T-cell (primary cell): ENCODE measurements around the gene HAUS3. TPM values are rescaled to one million over a fixed set of nuclear protein-coding genes. Genes with fewer than 3 reads are reported as not detected.

Experiments
- ATAC-seq, 4 experiments: fragments of 200-7000 bp in 3 of 4; fragments of 150-1000 bp in 1 of 4; cut with Tn5 transposase; replicated peaks in 1 of 4; 1 replicate in 3 of 4; 2 replicates in 1 of 4; pipeline ENCODE4 v1.10.0; 2021; ENCODE audit warnings: moderate library complexity in 3 of 4, mild to moderate bottlenecking in 2 of 4, moderate number of reproducible peaks in 1 of 4
- CTCF ChIA-PET, 2 donors: fragments of 300-600 bp; sonication (Branson Sonifier 250); formaldehyde crosslinking; loops; one replicate each; lab custom pipeline; 2022; ENCODE audit warnings: antibody characterized with exemption in 2 of 2; lab: Charles Lee
- POLR2A ChIA-PET, 2 donors: fragments of 300-600 bp; sonication (Branson Sonifier 250); formaldehyde crosslinking; loops; one replicate each; lab custom pipeline; 2022; ENCODE audit warnings: antibody characterized with exemption in 2 of 2; lab: Charles Lee
- DNase-seq, 35 experiments: peaks; one replicate each; pipeline versions ENCODE4 v3.0.0 to v3.0.0-alpha.2; 2013 to 2023
- H3K27ac ChIP-seq: one replicate; pipeline ENCODE4 v1.5.1; 2013; ENCODE audit warnings: low read length
- H3K27me3 ChIP-seq, 2 experiments: replicated peaks in 1 of 2; 1 replicate in 1 of 2; 2 replicates in 1 of 2; pipeline versions ENCODE4 v1.6.1 to v1.7.0; 2013; ENCODE audit warnings: low read length in 1 of 2, mixed read lengths in 1 of 2; ENCODE audit not compliant: control insufficient read depth in 2 of 2, insufficient read depth in 2 of 2; ENCODE audit errors: extremely low read depth in 1 of 2
- H3K36me3 ChIP-seq, 2 donors: 1 replicate in 1 of 2; 2 replicates in 1 of 2; pipeline versions ENCODE4 v1.6.1 to v1.7.0; 2013; ENCODE audit warnings: low read length in 1 of 2; ENCODE audit not compliant: control insufficient read depth in 2 of 2, insufficient read depth in 1 of 2; ENCODE audit errors: extremely low read depth in 1 of 2
- H3K4me1 ChIP-seq, 2 experiments: 1 replicate in 1 of 2; 2 replicates in 1 of 2; pipeline versions ENCODE4 v1.6.1 to v1.7.0; 2013; ENCODE audit warnings: low read length in 2 of 2, mixed read lengths in 1 of 2; ENCODE audit not compliant: insufficient read depth in 2 of 2, control insufficient read depth in 1 of 2; ENCODE audit errors: extremely low read depth in 1 of 2
- H3K4me3 ChIP-seq, 2 donors: 1 replicate in 1 of 2; 2 replicates in 1 of 2; pipeline versions ENCODE4 v1.5.1 to v1.7.0; 2013; ENCODE audit warnings: mild to moderate bottlenecking in 2 of 2, low read length in 1 of 2, moderate library complexity in 1 of 2; ENCODE audit not compliant: control insufficient read depth in 1 of 2; ENCODE audit errors: extremely low read depth in 1 of 2
- H3K9me3 ChIP-seq: 2 replicates; pipeline ENCODE4 v1.7.0; 2013
- H3K27ac Mint-ChIP-seq, 2 donors: one replicate each; pipeline ENCODE4 v1.8.0; 2020 to 2021; ENCODE audit warnings: mild to moderate bottlenecking in 2 of 2, mixed read lengths in 2 of 2
- H3K27me3 Mint-ChIP-seq, 2 donors: one replicate each; pipeline ENCODE4 v1.8.0; 2021 to 2022; ENCODE audit warnings: mixed read lengths in 2 of 2
- H3K36me3 Mint-ChIP-seq: one replicate; pipeline ENCODE4 v1.8.0; 2021; ENCODE audit warnings: mixed read lengths
- H3K4me1 Mint-ChIP-seq, 3 donors: one replicate each; pipeline ENCODE4 v1.8.0; 2020 to 2022; ENCODE audit warnings: mixed read lengths in 3 of 3, mild to moderate bottlenecking in 1 of 3
- H3K4me3 Mint-ChIP-seq, 3 donors: one replicate each; pipeline ENCODE4 v1.8.0; 2020 to 2022; ENCODE audit warnings: mild to moderate bottlenecking in 3 of 3, mixed read lengths in 3 of 3, moderate library complexity in 3 of 3
- H3K9me3 Mint-ChIP-seq, 3 donors: one replicate each; pipeline ENCODE4 v1.8.0; 2020 to 2022; ENCODE audit warnings: mixed read lengths in 3 of 3
- WGBS: methylation state at CpG from one replicate; pipeline ENCODE4 v1.1.5; 2013; ENCODE audit warnings: missing lambda C conversion rate; ENCODE audit not compliant: insufficient coverage; 5-methylcytosine and 5-hydroxymethylcytosine counted together
- total RNA-seq, 35 experiments: library from RNA in 6 of 35; stranded (reverse) in 6 of 35; fragments of 120-200 nt in 1 of 35; gene quantifications; one replicate each; pipeline versions ENCODE4 v1.2.1 to v1.2.4 and lab custom pipeline; 2013 to 2026

Gene HAUS3
- total RNA-seq, 5 donors from 2014 or later (not counting 1 experiment from before 2014, with no cell fraction given): 29.3 to 94.0 (median 31.2) TPM

DNA sequence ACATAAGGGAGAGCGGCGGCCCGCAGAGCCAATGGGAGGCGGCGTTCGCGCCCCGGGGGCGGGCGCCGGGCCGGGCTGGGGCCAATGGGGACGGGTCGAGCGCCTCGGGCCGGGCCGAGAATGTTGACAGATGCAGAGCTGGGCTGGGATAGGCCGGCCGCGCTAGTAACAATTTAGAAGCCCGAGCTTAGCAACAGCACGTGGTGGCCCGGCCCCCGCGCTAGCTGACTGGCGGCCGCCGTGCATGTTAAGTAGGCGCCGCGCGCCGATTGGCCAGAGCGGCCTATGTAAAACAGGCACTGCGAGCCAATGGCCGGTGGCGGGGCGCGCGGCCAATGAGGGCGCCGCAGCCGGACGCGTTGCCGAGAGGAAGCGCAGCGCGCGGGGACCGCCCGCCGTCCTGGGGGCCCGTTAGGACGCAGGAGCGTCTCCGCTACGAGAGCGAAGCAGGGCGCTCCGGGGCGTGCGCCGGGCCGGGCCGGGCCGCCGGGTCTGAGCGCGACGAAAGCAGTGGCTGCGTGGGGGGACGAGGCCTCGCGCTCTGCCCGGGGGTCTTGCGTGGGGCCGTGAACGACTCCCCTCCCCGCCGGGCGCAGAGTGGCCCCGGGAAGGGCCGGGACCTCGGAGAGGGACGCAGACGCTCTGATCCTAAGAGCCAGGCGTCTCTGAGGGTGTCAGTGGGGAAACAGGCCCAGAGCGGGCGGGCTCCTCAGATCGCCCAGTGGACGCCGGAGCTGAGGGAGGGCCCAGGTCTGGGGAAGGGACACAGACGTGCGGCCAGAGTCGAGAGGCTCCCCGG, 20.4 kb upstream of the HAUS3 start:
- H3K36me3 ChIP-seq: peaks cover 0 to 31% of the 10 kb centered on the region in 2 donors
- H3K27ac Mint-ChIP-seq: peak overlapping the region; percentile 67 to 82
- H3K27me3 ChIP-seq: no peaks in the 10 kb centered on the region
- H3K4me3 Mint-ChIP-seq: peak overlapping the region; percentile 68 to 77 (median 68)
- H3K9me3 Mint-ChIP-seq: no peaks in the 10 kb centered on the region
- ATAC-seq: peak; percentile 89 to 90 (median 90)
- H3K4me1 ChIP-seq: peaks cover 6 to 51% of the 10 kb centered on the region in 2 experiments
- ChIA-PET POLR2A (interaction anchor here in 1 of 2 donors (0.6 to 2.0 kb wide), 9 partner anchors 18 to 274 kb away, joined by 3 to 14 read pairs (median 4); partner anchors contain the start of genes FAM193A, HAUS3, POLN and RNF4), CTCF (interaction anchor here in 1 of 2 donors (0.6 to 1.4 kb wide), 10 partner anchors 17 to 207 kb away, joined by 3 to 17 read pairs (median 4); partner anchors contain the start of genes CFAP99, HAUS3, POLN and RNF4)
- H3K27me3 Mint-ChIP-seq: no peaks in the 10 kb centered on the region
- no peaks in the 10 kb centered on the region for H3K36me3 Mint-ChIP-seq
- H3K4me1 Mint-ChIP-seq: peaks cover 0 to 15% (median 14%) of the 10 kb centered on the region in 3 donors
- no peaks in the 10 kb centered on the region for H3K9me3 ChIP-seq
- DNase-seq: peak; percentile 96 to 100 (median 98)
- peak overlapping the region; percentile 53 to 69 for H3K4me3 ChIP-seq
- peak overlapping the region; percentile 91 for H3K27ac ChIP-seq
- WGBS: under 1% methylated on average over 98 of the region's 98 CpGs

DNA sequence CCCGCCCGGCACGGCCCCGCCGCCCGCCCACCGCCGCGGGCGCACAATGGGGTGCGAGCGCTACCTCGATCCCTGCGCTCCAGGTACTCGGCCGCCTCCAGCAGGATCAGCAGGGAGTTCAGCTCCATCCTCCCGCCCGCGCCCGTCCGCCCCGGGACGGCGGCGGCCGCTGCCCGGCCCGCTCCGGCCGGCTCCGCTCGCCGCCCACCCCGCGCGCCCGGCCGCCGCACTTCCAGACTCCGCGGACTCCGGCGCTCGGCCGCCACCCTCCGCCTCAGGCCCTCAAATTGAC, 19.9 kb upstream of the HAUS3 start, which contains the start of gene MXD4:
MXD4 (minus strand) TSS at position 257 of the 292 bp plus-strand sequence; CDS start at position 128, 129 bp downstream.
- no peaks in the 10 kb centered on the region for H3K36me3 Mint-ChIP-seq
- peak in 1 of 35 experiments; percentile 24 for DNase-seq
- H3K27ac Mint-ChIP-seq: peak within 1 kb of the TSS; percentile 67 to 82
- H3K27me3 Mint-ChIP-seq: no peaks in the 10 kb centered on the region
- no peaks in the 10 kb centered on the region for H3K9me3 Mint-ChIP-seq
- H3K9me3 ChIP-seq: no peaks in the 10 kb centered on the region
- POLR2A ChIA-PET: interaction anchor here in 1 of 2 donors (0.6 to 2.0 kb wide), 9 partner anchors 18 to 274 kb away, joined by 3 to 14 read pairs (median 4); partner anchors contain the start of genes FAM193A, HAUS3, POLN and RNF4
- H3K36me3 ChIP-seq: peaks cover 0 to 36% of the 10 kb centered on the region in 2 donors
- peak within 1 kb of the TSS; percentile 91 for H3K27ac ChIP-seq
- H3K4me1 Mint-ChIP-seq: peaks cover 0 to 18% (median 14%) of the 10 kb centered on the region in 3 donors
- peak in 3 of 4 experiments; percentile 1 to 2 (median 2) for ATAC-seq
- H3K27me3 ChIP-seq: no peaks in the 10 kb centered on the region
- peak within 1 kb of the TSS; percentile 69 to 78 (median 71) for H3K4me3 Mint-ChIP-seq
- peaks cover 6 to 53% of the 10 kb centered on the region in 2 experiments for H3K4me1 ChIP-seq
- WGBS: under 1% methylated on average over 46 of the region's 46 CpGs
- H3K4me3 ChIP-seq: peak within 1 kb of the TSS; percentile 61 to 87
- CTCF ChIA-PET: interaction anchor here in 1 of 2 donors (0.6 to 1.4 kb wide), 10 partner anchors 17 to 207 kb away, joined by 3 to 17 read pairs (median 4); partner anchors contain the start of genes CFAP99, HAUS3, POLN and RNF4

DNA sequence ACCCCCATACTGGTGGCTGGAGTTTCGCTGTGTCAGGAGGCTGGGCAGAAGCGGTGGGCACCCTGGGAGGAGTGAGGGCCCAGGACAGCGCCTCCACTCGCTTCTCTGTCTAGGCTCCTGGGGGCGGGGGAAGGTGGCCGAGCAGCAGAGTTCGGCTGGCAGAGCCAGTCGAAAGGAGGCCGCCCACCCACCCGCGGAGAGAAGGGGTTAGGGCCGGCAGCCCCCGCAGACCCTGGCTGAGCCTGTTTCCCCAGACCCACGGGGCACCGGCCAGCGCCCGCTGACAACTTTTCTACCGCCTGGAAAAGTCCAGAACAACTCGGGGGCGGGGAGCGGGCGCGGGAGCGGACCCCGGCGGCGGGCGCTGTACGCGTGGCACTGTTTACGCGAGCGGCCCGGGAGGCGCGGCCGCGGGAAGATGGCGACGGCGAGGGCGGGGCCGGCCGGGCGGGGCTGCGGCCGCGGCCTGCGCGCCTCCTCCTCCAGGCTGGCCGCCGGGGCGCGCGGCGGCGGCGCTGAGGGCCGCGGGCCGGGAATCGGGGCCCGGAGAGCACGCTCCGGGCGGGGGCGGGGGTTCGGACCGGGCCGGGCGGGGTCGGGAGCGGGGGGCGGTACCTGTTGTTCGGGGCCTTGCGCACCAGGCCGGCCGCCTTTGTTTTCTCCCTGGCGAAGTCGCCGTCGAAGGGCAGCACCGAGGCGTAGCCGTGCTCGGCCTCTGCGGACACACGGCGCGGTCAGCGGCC, 19.4 kb upstream of the HAUS3 start:
- 0% methylated on average over 86 of the region's 91 CpGs for WGBS
- Histone ChIP-seq H3K9me3 (no peaks in the 10 kb centered on the region), H3K27me3 (no peaks in the 10 kb centered on the region), H3K4me3 (peak overlapping the region; percentile 61 to 87), H3K4me1 (peaks cover 6 to 55% of the 10 kb centered on the region in 2 experiments), H3K27ac (no peak overlapping the region), H3K36me3 (peaks cover 0 to 39% of the 10 kb centered on the region in 2 donors)
- H3K27me3 Mint-ChIP-seq: no peaks in the 10 kb centered on the region
- H3K9me3 Mint-ChIP-seq: no peaks in the 10 kb centered on the region
- POLR2A ChIA-PET: interaction anchor here in 1 of 2 donors (1.0 to 2.0 kb wide), 5 partner anchors 19 to 208 kb away, joined by 3 to 14 read pairs (median 3); partner anchors contain the start of genes HAUS3, POLN and RNF4
- CTCF ChIA-PET: interaction anchor here (1.0 to 1.4 kb wide), 5 partner anchors 19 to 89 kb away, joined by 3 to 17 read pairs (median 5); partner anchors contain the start of genes HAUS3 (in 1 of the 2) and POLN (in 1 of the 2)
- peaks cover 0 to 19% (median 14%) of the 10 kb centered on the region in 3 donors for H3K4me1 Mint-ChIP-seq
- H3K27ac Mint-ChIP-seq: no peak overlapping the region
- H3K36me3 Mint-ChIP-seq: no peaks in the 10 kb centered on the region
- peak; percentile 22 to 29 (median 26) for ATAC-seq
- peak overlapping the region; percentile 69 to 78 (median 71) for H3K4me3 Mint-ChIP-seq
- peak in 34 of 35 experiments; percentile 13 to 80 (median 46) for DNase-seq

DNA sequence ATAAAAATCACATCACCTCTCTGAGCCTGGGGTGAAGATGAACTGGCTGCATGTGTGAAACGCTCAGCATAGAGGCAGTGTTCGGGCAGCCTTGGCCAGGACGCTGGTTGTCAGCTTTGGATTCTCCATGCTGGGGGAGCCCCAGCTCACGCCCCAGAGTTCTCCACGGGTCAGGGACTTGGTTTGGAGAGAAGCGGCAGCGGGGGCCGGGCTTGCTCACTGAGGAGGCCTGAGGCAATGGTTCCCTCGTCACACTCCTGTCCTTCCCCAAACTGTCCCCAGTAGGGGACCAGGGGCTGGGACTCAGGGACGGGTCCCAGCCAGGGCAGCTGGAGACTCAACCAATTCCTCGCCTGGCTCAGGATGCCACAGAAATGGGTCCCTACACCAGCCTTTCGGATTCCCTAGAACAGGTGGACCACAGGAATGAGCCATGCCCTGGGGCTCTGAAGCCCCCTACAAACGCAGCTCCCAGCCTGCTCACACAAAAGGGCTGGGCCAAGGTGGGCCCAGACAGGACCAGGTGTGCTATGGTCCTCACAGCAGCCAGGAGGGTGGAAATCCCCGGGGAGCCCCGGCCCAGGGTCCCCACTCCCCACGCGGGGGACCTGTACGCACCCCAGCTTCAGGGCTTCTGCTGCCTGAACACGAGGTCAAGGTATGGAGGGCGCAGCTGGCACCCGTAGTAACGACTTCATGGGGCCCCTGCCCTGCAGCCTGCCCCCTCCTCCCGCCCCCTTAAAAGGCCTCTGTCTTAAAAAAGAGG, 18.6 kb upstream of the HAUS3 start:
- Mint-ChIP-seq H3K36me3 (no peaks in the 10 kb centered on the region), H3K9me3 (no peaks in the 10 kb centered on the region), H3K27ac (peak overlapping the region; percentile 19 to 72), H3K27me3 (no peaks in the 10 kb centered on the region), H3K4me3 (peak overlapping the region; percentile 69 to 78 (median 71)), H3K4me1 (peaks cover 0 to 19% (median 14%) of the 10 kb centered on the region in 3 donors)
- DNase-seq: peak in 5 of 35 experiments; percentile 2 to 20 (median 3)
- Histone ChIP-seq H3K36me3 (peaks cover 3 to 41% of the 10 kb centered on the region in 2 donors), H3K27me3 (no peaks in the 10 kb centered on the region), H3K27ac (peak overlapping the region; percentile 29), H3K9me3 (no peaks in the 10 kb centered on the region), H3K4me1 (peaks cover 6 to 58% of the 10 kb centered on the region in 2 experiments), H3K4me3 (peak overlapping the region; percentile 61 to 87)
- ChIA-PET CTCF (interaction anchor here in 1 of 2 donors (1.0 kb wide), 1 partner anchor 90 kb away, joined by 3 read pairs; no protein-coding TSS in a partner anchor), POLR2A (no interaction called here)
- no peak for ATAC-seq
- WGBS: 63% methylated on average over 21 of the region's 23 CpGs

DNA sequence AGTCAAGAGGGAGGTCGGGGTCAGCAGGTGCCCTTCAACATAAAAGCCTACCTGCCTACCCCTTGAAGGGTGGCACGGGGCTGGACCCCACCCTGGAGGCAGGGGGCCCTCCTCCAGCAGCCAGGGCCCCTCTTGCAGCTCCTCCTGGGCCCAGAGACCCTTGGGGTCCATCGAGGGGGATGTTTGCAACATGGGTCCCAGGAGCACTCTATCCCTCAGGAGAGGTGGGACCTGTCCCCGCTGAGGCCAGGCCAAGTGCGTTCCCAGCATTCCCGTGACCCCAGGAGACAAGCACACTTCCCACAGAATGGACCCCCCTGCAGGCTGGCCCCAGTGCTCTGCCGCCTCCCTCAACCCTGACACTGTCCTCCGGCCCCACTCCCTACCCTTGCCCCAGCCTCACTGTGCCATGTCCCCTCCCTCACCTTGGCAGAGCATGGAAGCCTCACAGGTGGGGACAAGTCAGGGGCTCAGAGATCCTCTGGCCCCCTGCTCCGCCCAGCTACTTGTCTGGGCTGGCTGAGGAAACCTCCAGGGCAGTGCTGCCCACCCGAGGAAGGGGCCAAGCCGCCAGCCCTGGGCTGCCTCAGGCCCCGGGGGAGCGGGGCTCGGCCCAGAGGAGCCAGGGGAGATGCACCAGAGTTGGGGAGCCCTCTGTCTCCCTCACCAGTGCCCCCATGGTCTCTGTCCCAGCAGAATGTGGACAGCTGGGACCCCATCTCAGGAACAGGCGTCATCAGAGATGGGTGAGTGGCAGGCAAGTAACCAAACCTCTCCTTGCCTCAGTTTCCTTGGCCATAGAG, 17.8 kb upstream of the HAUS3 start:
- Histone ChIP-seq H3K27me3 (no peaks in the 10 kb centered on the region), H3K4me3 (no peak overlapping the region), H3K36me3 (peaks cover 3 to 48% of the 10 kb centered on the region in 2 donors), H3K4me1 (peaks cover 6 to 58% of the 10 kb centered on the region in 2 experiments), H3K27ac (no peak overlapping the region), H3K9me3 (no peaks in the 10 kb centered on the region)
- Mint-ChIP-seq H3K4me3 (peak overlapping the region; percentile 55 to 71 (median 69)), H3K27ac (peak overlapping the region; percentile 19 to 72), H3K27me3 (no peaks in the 10 kb centered on the region), H3K36me3 (peaks cover 5% of the 10 kb centered on the region), H3K4me1 (peaks cover 2 to 22% (median 14%) of the 10 kb centered on the region in 3 donors), H3K9me3 (no peaks in the 10 kb centered on the region)
- CTCF ChIA-PET: no interaction called here
- DNase-seq (peak in 5 of 35 experiments; percentile 1 to 22 (median 3)), ATAC-seq (no peak)
- POLR2A ChIA-PET: no interaction called here
- 96% methylated on average over 12 of the region's 15 CpGs for WGBS
